NCI-H2107 (cell line): ENCODE data around the gene TMEM9B.

Experiments
- DNase-seq: peaks from one replicate; lab custom pipeline; 2025; lab: John Stamatoyannopoulos, UW

TMEM9B gene

GRCh38 chr11:8928981-8929615 lies 35.1 kb downstream of the TMEM9B start:
- no peak for DNase-seq

GRCh38 chr11:8928205-8928604 lies 36.0 kb downstream of the TMEM9B start:
- DNase-seq, result no peak

- DNase-seq, result no peak
These were observed 37.0 kb downstream of the TMEM9B start for GRCh38 chr11:8927233-8927632.

- DNase-seq, result no peak
These were observed 38.0 kb downstream of the TMEM9B start for GRCh38 chr11:8926236-8926635.

- no peak for DNase-seq
These were observed 38.5 kb downstream of the TMEM9B start for GRCh38 chr11:8925711-8926110.

GRCh38 chr11:8922691-8923090 lies 41.6 kb downstream of the TMEM9B start:
- DNase-seq, result no peak

- DNase-seq, result no peak
These were observed 47.0 kb downstream of the TMEM9B start for GRCh38 chr11:8917157-8917825.

GRCh38 chr11:8914661-8915018 lies 49.6 kb downstream of the TMEM9B start:
- no peak for DNase-seq

- peak; percentile 6 for DNase-seq
These were observed 50.1 kb downstream of the TMEM9B start for GRCh38 chr11:8913961-8914660.

- peak; percentile 88 for DNase-seq
These were observed 53.0 kb downstream of the TMEM9B start, which contains the start of gene AKIP1 for GRCh38 chr11:8911029-8911823. Gene AKIP1, plus strand, starts transcription at chr11:8911189. Its CDS starts 261 bp downstream, at chr11:8911450.

GRCh38 chr11:8910649-8911026 lies 53.6 kb downstream of the TMEM9B start:
- DNase-seq, result no peak

GRCh38 chr11:8908099-8908498 lies 56.1 kb downstream of the TMEM9B start:
- DNase-seq, result no peak

GRCh38 chr11:8907116-8907515 lies 57.1 kb downstream of the TMEM9B start:
- no peak for DNase-seq

GRCh38 chr11:8905528-8906165 lies 58.6 kb downstream of the TMEM9B start:
- no peak for DNase-seq

GRCh38 chr11:8899119-8899753 lies 65.0 kb downstream of the TMEM9B start:
- DNase-seq, result no peak
